ENCODE measurements around the gene SPINT1. TPM values are rescaled to one million over a fixed set of nuclear protein-coding genes. Genes with fewer than 3 reads are reported as not detected.

Gene SPINT1
- total RNA-seq, 3 donors from 2014 or later, result 167 to 415 (median 324) TPM

DNA sequence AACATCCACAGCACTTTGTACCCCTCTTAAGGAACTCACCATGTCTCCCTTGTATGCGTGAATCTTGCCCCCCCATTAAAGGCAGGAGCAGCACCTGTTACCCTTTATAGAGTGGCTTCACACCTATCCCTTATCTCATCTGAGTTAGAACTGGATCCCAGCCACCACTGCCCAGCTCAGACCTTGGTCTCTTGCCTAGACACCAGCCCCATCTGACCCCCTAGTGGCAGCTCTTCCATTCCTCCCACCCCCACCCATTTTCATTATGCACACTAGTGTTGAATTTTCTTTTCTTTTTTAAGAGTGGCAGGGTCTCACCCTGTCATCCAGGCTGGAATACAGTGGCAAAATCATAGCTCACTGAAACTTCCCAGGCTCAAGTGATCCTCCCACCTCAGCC lies 40.2 kb upstream of the SPINT1 start:
- ATAC-seq, result no peak
- intact Hi-C loops (cut with DNase I, micrococcal nuclease), result no loop called here
- TF ChIP-seq, protein P1, sequence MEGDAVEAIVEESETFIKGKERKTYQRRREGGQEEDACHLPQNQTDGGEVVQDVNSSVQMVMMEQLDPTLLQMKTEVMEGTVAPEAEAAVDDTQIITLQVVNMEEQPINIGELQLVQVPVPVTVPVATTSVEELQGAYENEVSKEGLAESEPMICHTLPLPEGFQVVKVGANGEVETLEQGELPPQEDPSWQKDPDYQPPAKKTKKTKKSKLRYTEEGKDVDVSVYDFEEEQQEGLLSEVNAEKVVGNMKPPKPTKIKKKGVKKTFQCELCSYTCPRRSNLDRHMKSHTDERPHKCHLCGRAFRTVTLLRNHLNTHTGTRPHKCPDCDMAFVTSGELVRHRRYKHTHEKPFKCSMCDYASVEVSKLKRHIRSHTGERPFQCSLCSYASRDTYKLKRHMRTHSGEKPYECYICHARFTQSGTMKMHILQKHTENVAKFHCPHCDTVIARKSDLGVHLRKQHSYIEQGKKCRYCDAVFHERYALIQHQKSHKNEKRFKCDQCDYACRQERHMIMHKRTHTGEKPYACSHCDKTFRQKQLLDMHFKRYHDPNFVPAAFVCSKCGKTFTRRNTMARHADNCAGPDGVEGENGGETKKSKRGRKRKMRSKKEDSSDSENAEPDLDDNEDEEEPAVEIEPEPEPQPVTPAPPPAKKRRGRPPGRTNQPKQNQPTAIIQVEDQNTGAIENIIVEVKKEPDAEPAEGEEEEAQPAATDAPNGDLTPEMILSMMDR (IDR thresholded peaks at IDR 0.05), result no peak

DNA sequence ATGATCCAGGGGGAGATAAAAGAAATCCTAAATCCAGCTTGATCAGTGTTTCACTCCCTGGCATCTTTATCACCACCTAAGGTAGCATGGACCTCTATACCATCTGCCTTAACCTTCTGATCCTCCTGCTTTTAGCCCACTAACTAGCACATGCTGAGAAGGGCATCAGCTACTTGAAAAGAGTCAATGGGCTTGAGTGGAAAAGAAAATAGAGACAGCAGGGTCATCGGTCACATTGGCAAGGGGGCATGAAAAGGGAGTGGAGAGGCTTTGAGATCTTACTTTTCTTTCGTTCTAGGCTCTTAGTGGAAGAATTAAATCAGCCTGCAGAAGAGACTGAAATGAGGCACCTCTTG lies 37.2 kb upstream of the SPINT1 start:
- ATAC-seq, result no peak
- intact Hi-C loops (cut with DNase I, micrococcal nuclease), result no loop called here
- DNase-seq, result no peak
- TF ChIP-seq, protein P1 (IDR thresholded peaks at IDR 0.05), result no peak
- Histone ChIP-seq H3K36me3 (ENCODE audit: low read depth) (no peaks in the 10 kb centered on the region), H3K9me3 (no peaks in the 10 kb centered on the region), H3K4me1 (ENCODE audit: low read depth) (peaks cover 25% of the 10 kb centered on the region), H3K4me3 (peak overlapping the region; percentile 64)

More for the DNA sequence above, 40.2 kb upstream of the SPINT1 start:
- DNase-seq, result peak in 2 of 3 donors; percentile 14 to 15
- Histone ChIP-seq H3K4me1 (ENCODE audit: low read depth) (peaks cover 21% of the 10 kb centered on the region), H3K4me3 (no peak overlapping the region), H3K9me3 (no peaks in the 10 kb centered on the region), H3K36me3 (ENCODE audit: low read depth) (no peaks in the 10 kb centered on the region)

DNA sequence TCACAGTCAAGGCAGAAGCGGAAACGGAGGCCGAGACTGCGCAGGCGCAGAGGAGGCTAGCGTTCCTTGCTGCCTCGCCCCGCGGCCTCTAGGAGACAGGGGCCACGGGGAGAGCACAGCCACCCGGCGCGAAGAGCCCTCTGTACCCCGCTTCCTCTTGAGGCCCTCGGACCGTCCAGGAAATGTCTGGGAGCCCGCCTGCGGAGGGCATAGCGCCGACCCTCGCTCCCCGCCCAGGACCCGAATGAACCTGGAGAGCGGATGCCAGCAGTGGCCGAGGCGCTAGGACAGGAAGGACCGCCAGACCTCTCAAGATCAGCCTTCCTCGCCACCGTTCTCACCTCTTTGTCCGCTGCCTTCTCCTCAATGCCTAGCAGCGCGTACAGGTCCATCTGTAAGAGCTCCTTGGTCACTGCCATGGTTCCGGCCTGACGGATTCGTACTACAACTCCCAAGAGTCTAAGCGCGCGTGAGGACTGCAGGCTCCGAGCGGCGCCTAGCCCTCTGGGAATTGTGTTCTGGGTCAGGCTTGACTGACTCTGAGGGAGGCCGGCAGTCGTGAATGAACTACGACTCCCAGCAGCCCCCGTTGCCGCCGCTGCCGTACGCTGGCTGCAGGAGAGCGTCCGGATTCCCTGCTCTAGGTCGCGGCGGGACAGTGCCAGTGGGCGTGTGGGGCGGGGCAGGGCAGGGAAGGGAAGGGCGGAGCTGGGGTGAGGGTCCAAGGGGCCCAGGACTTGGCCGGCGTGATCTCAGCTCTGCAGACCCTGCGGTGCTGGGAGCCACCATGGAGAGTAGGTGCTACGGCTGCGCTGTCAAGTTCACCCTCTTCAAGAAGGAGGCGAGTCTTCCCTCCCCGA lies 36.6 kb upstream of the SPINT1 start, which contains the start of the genes DNAJC17 and ZFYVE19:
Gene DNAJC17, minus strand, starts transcription at position 446 of the 860 bp plus-strand sequence. Its CDS starts 27 bp downstream, at position 419.
Gene ZFYVE19, plus strand, starts transcription at position 62 of the 860 bp plus-strand sequence. Its CDS starts 501 bp downstream, at position 563.
- no peaks in the 10 kb centered on the region for H3K36me3 ChIP-seq (ENCODE audit: low read depth)
- peak within 1 kb of the TSS; percentile 64 for H3K4me3 ChIP-seq
- no peaks in the 10 kb centered on the region for H3K9me3 ChIP-seq
- peaks cover 25% of the 10 kb centered on the region for H3K4me1 ChIP-seq (ENCODE audit: low read depth)
- ATAC-seq (peak; percentile 97), DNase-seq (peak; percentile 96 to 97 (median 97))
- intact Hi-C loops (cut with DNase I, micrococcal nuclease), result no loop called here
- TF ChIP-seq, protein P1 (IDR thresholded peaks at IDR 0.05), result no peak

DNA sequence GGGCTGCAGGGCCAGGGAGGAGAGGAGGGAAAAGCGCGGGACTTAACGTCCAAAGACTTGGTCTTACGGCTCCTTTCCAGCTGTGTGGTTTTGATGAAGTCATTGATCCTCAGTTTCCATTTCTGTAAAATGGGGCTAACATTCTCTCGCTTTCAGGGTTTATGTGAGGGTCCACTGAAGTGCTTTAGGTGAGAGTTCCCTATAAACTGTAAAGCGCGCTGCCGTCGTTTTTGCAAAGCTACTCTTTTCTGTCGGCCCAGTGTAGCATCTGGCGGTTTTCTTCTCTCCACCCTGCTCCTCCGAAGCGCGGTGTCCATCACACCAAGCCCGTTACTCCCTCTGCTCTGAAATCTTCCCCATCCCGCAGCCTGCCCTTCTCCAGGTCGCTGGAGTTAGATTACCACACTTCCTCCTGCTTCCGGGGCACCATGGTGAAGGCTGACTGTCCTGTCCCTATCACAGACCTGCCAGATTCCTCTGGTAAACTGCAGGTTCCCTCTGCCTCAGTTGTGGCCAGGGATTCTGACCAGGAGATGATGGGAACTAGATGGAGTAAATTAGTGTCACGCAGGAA lies 35.9 kb upstream of the SPINT1 start:
- Histone ChIP-seq H3K4me1 (ENCODE audit: low read depth) (peaks cover 25% of the 10 kb centered on the region), H3K36me3 (ENCODE audit: low read depth) (no peaks in the 10 kb centered on the region), H3K9me3 (no peaks in the 10 kb centered on the region), H3K4me3 (peak overlapping the region; percentile 64)
- intact Hi-C loops (cut with DNase I, micrococcal nuclease), result no loop called here
- TF ChIP-seq, protein P1 (IDR thresholded peaks at IDR 0.05), result no peak
- ATAC-seq (no peak), DNase-seq (peak in 2 of 3 donors; percentile 39 to 44)

DNA sequence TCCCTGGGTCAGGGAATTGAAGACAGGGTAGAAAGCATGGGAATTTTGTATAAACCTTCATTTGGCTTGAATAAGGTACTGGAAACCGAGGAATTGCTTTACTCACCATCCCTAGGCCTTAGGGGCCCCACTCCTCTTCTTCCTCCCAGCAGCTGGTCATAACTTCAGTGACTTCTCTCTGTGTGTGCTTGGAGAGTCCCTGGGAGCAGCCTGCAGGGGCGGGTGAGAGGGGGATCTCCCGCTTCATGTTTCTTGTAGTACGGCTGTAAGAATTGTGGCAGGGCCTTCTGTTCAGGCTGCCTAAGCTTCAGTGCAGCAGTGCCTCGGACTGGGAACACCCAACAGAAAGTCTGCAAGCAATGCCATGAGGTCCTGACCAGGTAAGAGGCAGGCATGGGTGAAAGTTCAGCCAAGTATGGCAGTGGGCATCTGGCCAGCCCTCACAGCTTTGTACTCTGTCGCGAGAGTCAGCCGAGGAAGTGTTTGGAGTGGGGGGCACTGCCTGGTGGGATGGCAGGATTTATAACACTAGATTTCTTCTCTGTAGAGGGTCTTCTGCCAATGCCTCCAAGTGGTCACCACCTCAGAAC lies 34.9 kb upstream of the SPINT1 start:
- H3K9me3 ChIP-seq, result no peaks in the 10 kb centered on the region
- DNase-seq, result peak in 2 of 3 donors; percentile 28 to 39
- TF ChIP-seq, protein P1 (IDR thresholded peaks at IDR 0.05), result no peak
- no peak overlapping the region for H3K4me3 ChIP-seq
- H3K36me3 ChIP-seq (ENCODE audit: low read depth), result no peaks in the 10 kb centered on the region
- intact Hi-C loops (cut with DNase I, micrococcal nuclease), result no loop called here
- ATAC-seq, result no peak
- H3K4me1 ChIP-seq (ENCODE audit: low read depth), result peaks cover 20% of the 10 kb centered on the region

Data from mucosa of descending colon (tissue), 3 donors.